Hepatocyte (in vitro differentiated cells): ENCODE results near the gene FRRS1L. TPM values are rescaled to one million over a fixed set of nuclear protein-coding genes. Genes with fewer than 3 reads are reported as not detected.

ENCODE experiments used
- DNase-seq: peaks from one replicate; pipeline ENCODE4 v3.0.0-alpha.2; 2016; ENCODE audit warnings: low spot score
- H2AFZ ChIP-seq: fragments of 200-600 bp; sonication (generic); 2 replicates; pipeline ENCODE4 v1.6.0; 2016; ENCODE audit warnings: antibody characterized with exemption, mild to moderate bottlenecking
- H3K27ac ChIP-seq: fragments of 200-600 bp; sonication (generic); 2 replicates; pipeline ENCODE4 v1.5.1; 2016; ENCODE audit warnings: mild to moderate bottlenecking
- H3K27me3 ChIP-seq: fragments of 200-600 bp; sonication (generic); 2 replicates; pipeline ENCODE4 v1.6.1; 2016
- H3K36me3 ChIP-seq: fragments of 200-600 bp; sonication (generic); replicated peaks from 2 replicates; pipeline ENCODE4 v1.5.1; 2016; ENCODE audit warnings: low read depth; ENCODE audit not compliant: insufficient read depth
- H3K4me1 ChIP-seq: fragments of 200-600 bp; sonication (generic); 2 replicates; pipeline ENCODE4 v1.5.1; 2016; ENCODE audit warnings: mild to moderate bottlenecking, moderate library complexity; ENCODE audit not compliant: insufficient read depth
- H3K4me2 ChIP-seq: fragments of 200-600 bp; sonication (generic); 2 replicates; pipeline ENCODE4 v1.6.0; 2016
- H3K4me3 ChIP-seq: fragments of 200-600 bp; sonication (generic); 2 replicates; pipeline ENCODE4 v1.5.1; 2016; ENCODE audit warnings: mild to moderate bottlenecking
- H3K79me2 ChIP-seq: fragments of 200-600 bp; sonication (generic); 2 replicates; pipeline ENCODE4 v1.6.0; 2017; ENCODE audit warnings: mild to moderate bottlenecking
- H3K9me2 ChIP-seq: fragments of 200-600 bp; sonication (generic); replicated peaks from 2 replicates; pipeline ENCODE4 v1.6.0; 2017; ENCODE audit warnings: mild to moderate bottlenecking; ENCODE audit not compliant: insufficient read depth
- H3K9me3 ChIP-seq: fragments of 200-600 bp; sonication (generic); 2 replicates; pipeline ENCODE4 v1.5.1; 2016; ENCODE audit warnings: low read depth, mild to moderate bottlenecking
- H4K20me1 ChIP-seq: fragments of 200-600 bp; sonication (generic); 2 replicates; pipeline ENCODE4 v1.6.0; 2016; ENCODE audit warnings: mild to moderate bottlenecking; ENCODE audit not compliant: insufficient read depth, poor library complexity, severe bottlenecking
- CTCF ChIP-seq: fragments of 200-600 bp; sonication (generic); IDR thresholded peaks from 2 replicates; pipeline ENCODE4 v1.5.1; 2016; ENCODE audit warnings: antibody characterized with exemption, mild to moderate bottlenecking; ENCODE audit not compliant: poor library complexity
- EZH2 ChIP-seq: fragments of 200-600 bp; sonication (generic); IDR thresholded peaks from 2 replicates; pipeline ENCODE4 v1.6.1; 2016; ENCODE audit warnings: antibody characterized with exemption, mild to moderate bottlenecking, borderline replicate concordance
- EZH2phosphoT487 ChIP-seq: fragments of 200-600 bp; sonication (generic); IDR thresholded peaks from one replicate; pipeline ENCODE4 v1.6.1; 2018; ENCODE audit warnings: antibody characterized with exemption, mild to moderate bottlenecking, low read depth, moderate library complexity; ENCODE audit not compliant: unreplicated experiment, severe bottlenecking
- WGBS: methylation state at CpG from one replicate; pipeline ENCODE4 v1.1.6; 2016; ENCODE audit warnings: low lambda C conversion rate; ENCODE audit errors: missing lambda C conversion rate; 5-methylcytosine and 5-hydroxymethylcytosine counted together
- polyA plus RNA-seq: library from polyadenylated mRNA; unstranded; fragments of >200 nt; fragmentation: Nextera tagmentation; extraction: Ambion mirVana; gene quantifications from 2 replicates; pipeline ENCODE4 v1.2.1, GENCODE V29; 2016
- total RNA-seq: library from RNA; depleted of rRNA; stranded (reverse); fragments of >200 nt; gene quantifications from 2 replicates; pipeline ENCODE4 v1.2.3, GENCODE V29; 2014

FRRS1L gene
- total and polyA plus RNA-seq, 2 experiments from 2014 or later: 2.6 to 4.4 TPM

GRCh38 chr9:109118808-109119438, 48.1 kb downstream of the FRRS1L start:
- Histone ChIP-seq H3K27ac (peak overlapping the region; percentile 86), H3K4me3 (peak overlapping the region; percentile 61), H3K4me2 (peak overlapping the region; percentile 88), H2AFZ (peak overlapping the region; percentile 51), H3K36me3 (no peaks in the 10 kb centered on the region), H3K79me2 (peaks cover 53% of the 10 kb centered on the region), H3K9me3 (no peaks in the 10 kb centered on the region), H3K4me1 (peaks cover 4% of the 10 kb centered on the region), H3K9me2 (no peaks in the 10 kb centered on the region), H4K20me1 (peaks cover 30% of the 10 kb centered on the region), H3K27me3 (no peaks in the 10 kb centered on the region)
- peak; percentile 23 for DNase-seq
- TF ChIP-seq EZH2phosphoT487: no peak
- no peak for TF ChIP-seq CTCF
- WGBS: 1% methylated on average over 27 of the region's 29 CpGs

GRCh38 chr9:109117856-109118807, 48.9 kb downstream of the FRRS1L start:
- peaks cover 34% of the 10 kb centered on the region for H4K20me1 ChIP-seq
- H3K79me2 ChIP-seq: peaks cover 61% of the 10 kb centered on the region
- H3K27me3 ChIP-seq: no peaks in the 10 kb centered on the region
- DNase-seq: peak; percentile 73
- no peak overlapping the region for H2AFZ ChIP-seq
- peak overlapping the region; percentile 88 for H3K4me2 ChIP-seq
- peak overlapping the region; percentile 86 for H3K27ac ChIP-seq
- peaks cover 4% of the 10 kb centered on the region for H3K4me1 ChIP-seq
- H3K4me3 ChIP-seq: peak overlapping the region; percentile 61
- no peaks in the 10 kb centered on the region for H3K9me2 ChIP-seq
- no peaks in the 10 kb centered on the region for H3K36me3 ChIP-seq
- TF ChIP-seq CTCF (no peak), EZH2phosphoT487 (no peak), EZH2 (no peak)
- 18% methylated on average over 14 of the region's 14 CpGs for WGBS
- no peaks in the 10 kb centered on the region for H3K9me3 ChIP-seq

- Histone ChIP-seq H3K36me3 (no peaks in the 10 kb centered on the region), H3K9me3 (no peaks in the 10 kb centered on the region), H2AFZ (no peak overlapping the region), H3K9me2 (no peaks in the 10 kb centered on the region), H3K4me1 (peaks cover 9% of the 10 kb centered on the region), H3K79me2 (peaks cover 82% of the 10 kb centered on the region), H4K20me1 (peaks cover 51% of the 10 kb centered on the region), H3K27ac (peak overlapping the region; percentile 67), H3K27me3 (no peaks in the 10 kb centered on the region), H3K4me2 (peak overlapping the region; percentile 88), H3K4me3 (no peak overlapping the region)
- no peak for TF ChIP-seq EZH2
- TF ChIP-seq EZH2phosphoT487: no peak
- no peak for TF ChIP-seq CTCF
- DNase-seq: no peak
- 89% methylated on average over 3 of the region's 3 CpGs for WGBS
Measured at GRCh38 chr9:109115931-109116526, 51.0 kb downstream of the FRRS1L start.
